ENCODE measurements around the gene RIPOR3.

DNA sequence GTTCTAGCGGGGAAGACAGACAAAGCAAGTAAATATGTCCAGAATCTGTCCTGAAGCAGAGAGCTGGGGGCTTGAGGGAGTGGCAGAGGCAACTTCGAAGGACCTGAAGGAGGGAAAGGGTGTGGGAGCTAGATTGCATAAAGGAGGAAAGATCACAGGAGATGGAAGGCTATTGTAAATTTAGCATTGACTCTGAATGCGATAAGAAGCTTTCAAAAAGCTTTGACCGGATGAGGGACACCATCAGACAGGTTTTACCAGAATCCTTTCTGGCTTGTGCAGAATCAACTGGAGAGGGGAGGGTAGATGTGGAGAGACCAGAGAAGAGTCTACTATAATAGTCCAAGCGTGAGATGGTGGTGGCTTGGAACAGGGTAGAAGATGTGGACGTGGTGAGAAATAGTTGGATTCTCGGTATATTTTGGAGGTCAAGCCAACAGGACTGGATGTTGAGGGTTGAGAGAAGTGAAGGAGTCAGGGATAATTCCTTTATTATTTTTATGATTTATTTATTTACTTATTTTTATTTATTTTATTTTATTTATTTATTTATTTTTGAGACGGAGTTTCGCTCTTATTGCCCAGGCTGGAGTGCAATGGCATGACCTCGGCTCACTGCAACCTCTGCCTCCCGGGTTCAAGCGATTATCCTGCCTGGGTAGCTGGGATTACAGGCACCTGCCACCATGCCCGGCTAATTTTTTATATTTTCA is 19.9 kb upstream of the RIPOR3 start:
- no peak for TF ChIP-seq POLR2A (IDR thresholded peaks at IDR 0.05; ENCODE audit: low read length)
- no peak for TF ChIP-seq GATA1 (IDR thresholded peaks at IDR 0.05; ENCODE audit: low read depth, low read length)
